Brain microvascular endothelial cell (primary cell): ENCODE data around the gene CMC2.
A peak's percentile ranks its signal among the peaks of the same experiment; 100 is the strongest.

Source experiments
- DNase-seq: peaks from one replicate; pipeline ENCODE4 v3.0.0-alpha.2; 2020
- H3K27ac ChIP-seq: fragments of 250-450 bp; sonication (Bioruptor Pico); 2 replicates; pipeline ENCODE4 v1.5.1; 2020; ENCODE audit warnings: mild to moderate bottlenecking, moderate library complexity
- H3K27me3 ChIP-seq: fragments of 250-450 bp; sonication (Bioruptor Pico); replicated peaks from 2 replicates; pipeline ENCODE4 v1.5.1; 2020; ENCODE audit warnings: mild to moderate bottlenecking
- H3K36me3 ChIP-seq: fragments of 250-450 bp; sonication (Bioruptor Pico); replicated peaks from 2 replicates; pipeline ENCODE4 v1.5.1; 2020; ENCODE audit warnings: mild to moderate bottlenecking
- H3K4me3 ChIP-seq: 2 replicates; pipeline ENCODE4 v1.5.1; 2011; ENCODE audit warnings: low read depth, mild to moderate bottlenecking, control low read depth, low read length, moderate library complexity
- CTCF ChIP-seq: IDR thresholded peaks from 2 replicates; pipeline ENCODE4 v1.5.1; 2011; ENCODE audit warnings: low read depth, mild to moderate bottlenecking, moderate library complexity, low read length, control low read depth, inconsistent platforms; ENCODE audit errors: missing control alignments
- in situ Hi-C: cut with HindIII; loops from 2 replicates; pipeline ENCODE4 v1.10.0; 2017; ENCODE audit warnings: low sequenced_read_pairs, low pct_ligation_motif_present

CMC2 gene

GRCh38 chr16:81026429-81026828 lies 19.7 kb upstream of the CMC2 start:
- H3K4me3 ChIP-seq = no peak overlapping the region
- in situ Hi-C loops = no loop called here

GRCh38 chr16:81018496-81018895 lies 11.8 kb upstream of the CMC2 start:
- no peaks in the 10 kb centered on the region for H3K27me3 ChIP-seq
- in situ Hi-C loops = no loop called here
- no peak overlapping the region for H3K27ac ChIP-seq
- no peak for TF ChIP-seq CTCF
- peaks cover 48% of the 10 kb centered on the region for H3K36me3 ChIP-seq
- no peak overlapping the region for H3K4me3 ChIP-seq
- no peak for DNase-seq

More at GRCh38 chr16:81026429-81026828, 19.7 kb upstream of the CMC2 start:
- Histone ChIP-seq H3K27ac (no peak overlapping the region), H3K27me3 (no peaks in the 10 kb centered on the region), H3K36me3 (peaks cover 32% of the 10 kb centered on the region)
- TF ChIP-seq CTCF = no peak
- no peak for DNase-seq

GRCh38 chr16:81014672-81015071 lies 8.0 kb upstream of the CMC2 start:
- no peaks in the 10 kb centered on the region for H3K27me3 ChIP-seq
- in situ Hi-C loops = no loop called here
- no peak for TF ChIP-seq CTCF
- peaks cover 29% of the 10 kb centered on the region for H3K36me3 ChIP-seq
- no peak overlapping the region for H3K27ac ChIP-seq
- no peak for DNase-seq
- no peak overlapping the region for H3K4me3 ChIP-seq

- Histone ChIP-seq H3K27ac (no peak overlapping the region), H3K4me3 (no peak overlapping the region), H3K27me3 (no peaks in the 10 kb centered on the region), H3K36me3 (peaks cover 20% of the 10 kb centered on the region)
- no peak for DNase-seq
- in situ Hi-C loops = no loop called here
- no peak for TF ChIP-seq CTCF
These were observed 6.3 kb upstream of the CMC2 start for GRCh38 chr16:81012974-81013373.

GRCh38 chr16:81008505-81008789 lies 1.8 kb upstream of the CMC2 start:
- no peak for TF ChIP-seq CTCF
- peak overlapping the region; percentile 99 for H3K27ac ChIP-seq
- no peak for DNase-seq
- peak overlapping the region; percentile 90 for H3K4me3 ChIP-seq
- H3K27me3 ChIP-seq = no peaks in the 10 kb centered on the region
- in situ Hi-C loops = no loop called here
- peaks cover 5% of the 10 kb centered on the region for H3K36me3 ChIP-seq

- in situ Hi-C loops = no loop called here
- Histone ChIP-seq H3K27me3 (no peaks in the 10 kb centered on the region), H3K4me3 (peak overlapping the region; percentile 90), H3K36me3 (no peaks in the 10 kb centered on the region), H3K27ac (peak overlapping the region; percentile 99)
- peak; percentile 42 for DNase-seq
- TF ChIP-seq CTCF = no peak
These were observed 373 bp downstream of the CMC2 start for GRCh38 chr16:81006211-81006812.
